GM12873 (cell line): ENCODE data around the gene PLEKHA1.

Source experiments
- TF ChIP-seq, protein P1 (sequence below): IDR thresholded peaks from 2 replicates; pipeline ENCODE4 v1.5.1; 2012; ENCODE audit warnings: low read depth, mild to moderate bottlenecking, moderate library complexity, low read length, control low read depth; ENCODE audit not compliant: insufficient read depth; ENCODE audit errors: missing control alignments

The PLEKHA1 gene

DNA sequence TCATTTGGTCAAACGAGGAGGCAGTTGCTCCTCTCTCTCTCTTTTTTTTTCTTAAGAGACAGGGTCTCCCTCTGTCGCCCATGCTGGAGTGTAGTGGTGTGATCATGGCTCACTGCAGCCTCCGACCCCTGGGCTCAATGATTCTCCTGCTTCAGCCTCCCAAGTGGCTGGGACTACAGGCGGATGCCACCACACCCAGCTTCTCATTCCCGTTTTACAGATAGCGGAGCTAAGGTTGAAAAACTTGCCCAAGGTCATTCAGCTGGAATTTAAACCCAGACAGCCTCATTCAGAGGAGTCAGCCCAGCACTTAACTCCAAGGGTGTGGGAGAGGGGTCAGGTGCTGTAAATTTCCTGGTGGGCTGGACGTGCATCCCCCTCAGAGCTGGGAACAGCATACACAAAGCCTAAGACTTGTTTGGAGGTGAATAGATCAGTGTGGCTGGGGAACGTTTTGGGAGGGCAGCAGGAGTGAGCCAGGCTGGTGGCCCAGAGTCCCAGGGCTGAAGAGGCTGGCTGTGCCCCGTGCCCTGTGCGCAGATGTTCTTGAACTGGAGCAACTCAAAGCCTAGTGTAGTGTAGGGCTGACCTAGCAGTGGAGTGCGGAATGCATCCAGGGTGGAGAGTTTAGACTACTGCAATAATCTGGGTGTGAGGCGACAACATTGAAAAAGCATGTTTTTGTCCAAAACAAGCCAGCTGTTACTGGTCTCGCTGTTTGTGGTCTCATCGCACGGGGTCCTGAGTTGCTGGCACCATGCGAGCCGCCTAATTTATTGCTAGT, 89.2 kb downstream of the PLEKHA1 start:
- TF ChIP-seq, protein P1, sequence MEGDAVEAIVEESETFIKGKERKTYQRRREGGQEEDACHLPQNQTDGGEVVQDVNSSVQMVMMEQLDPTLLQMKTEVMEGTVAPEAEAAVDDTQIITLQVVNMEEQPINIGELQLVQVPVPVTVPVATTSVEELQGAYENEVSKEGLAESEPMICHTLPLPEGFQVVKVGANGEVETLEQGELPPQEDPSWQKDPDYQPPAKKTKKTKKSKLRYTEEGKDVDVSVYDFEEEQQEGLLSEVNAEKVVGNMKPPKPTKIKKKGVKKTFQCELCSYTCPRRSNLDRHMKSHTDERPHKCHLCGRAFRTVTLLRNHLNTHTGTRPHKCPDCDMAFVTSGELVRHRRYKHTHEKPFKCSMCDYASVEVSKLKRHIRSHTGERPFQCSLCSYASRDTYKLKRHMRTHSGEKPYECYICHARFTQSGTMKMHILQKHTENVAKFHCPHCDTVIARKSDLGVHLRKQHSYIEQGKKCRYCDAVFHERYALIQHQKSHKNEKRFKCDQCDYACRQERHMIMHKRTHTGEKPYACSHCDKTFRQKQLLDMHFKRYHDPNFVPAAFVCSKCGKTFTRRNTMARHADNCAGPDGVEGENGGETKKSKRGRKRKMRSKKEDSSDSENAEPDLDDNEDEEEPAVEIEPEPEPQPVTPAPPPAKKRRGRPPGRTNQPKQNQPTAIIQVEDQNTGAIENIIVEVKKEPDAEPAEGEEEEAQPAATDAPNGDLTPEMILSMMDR: no peak

DNA sequence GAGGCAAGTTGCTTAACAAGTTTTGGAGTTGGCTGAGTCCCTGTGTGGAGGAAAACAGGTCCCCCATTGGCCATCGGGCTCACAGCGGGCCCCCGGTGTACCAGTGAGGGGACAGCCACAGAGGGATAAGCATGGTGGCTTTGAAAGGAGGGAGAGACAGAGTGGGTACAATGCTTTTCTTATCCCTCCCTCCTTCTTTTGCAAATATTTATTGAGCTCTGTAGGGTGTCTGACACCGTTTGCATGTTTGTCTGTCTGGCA, 89.7 kb downstream of the PLEKHA1 start:
- TF ChIP-seq, protein P1: no peak

DNA sequence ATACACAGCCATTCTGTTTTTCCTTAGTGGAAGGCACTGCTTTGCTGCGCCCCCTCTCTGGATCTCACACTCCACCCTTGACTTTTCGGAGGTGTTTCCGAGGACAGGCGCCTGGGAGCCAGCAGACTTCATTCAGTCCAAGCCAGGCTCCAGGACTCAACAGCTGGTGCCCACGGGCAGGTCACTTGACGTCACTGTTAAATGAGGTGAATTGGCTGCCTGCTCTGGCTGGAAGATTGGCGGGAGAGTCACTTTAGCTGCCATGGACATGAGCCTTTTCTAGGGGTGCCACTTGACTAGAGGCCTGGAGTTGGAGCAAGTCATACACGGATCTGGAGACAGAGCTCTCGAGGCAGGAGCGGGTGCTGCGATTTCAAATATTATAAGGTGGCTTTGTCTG, 90.1 kb downstream of the PLEKHA1 start:
- TF ChIP-seq, protein P1: no peak

DNA sequence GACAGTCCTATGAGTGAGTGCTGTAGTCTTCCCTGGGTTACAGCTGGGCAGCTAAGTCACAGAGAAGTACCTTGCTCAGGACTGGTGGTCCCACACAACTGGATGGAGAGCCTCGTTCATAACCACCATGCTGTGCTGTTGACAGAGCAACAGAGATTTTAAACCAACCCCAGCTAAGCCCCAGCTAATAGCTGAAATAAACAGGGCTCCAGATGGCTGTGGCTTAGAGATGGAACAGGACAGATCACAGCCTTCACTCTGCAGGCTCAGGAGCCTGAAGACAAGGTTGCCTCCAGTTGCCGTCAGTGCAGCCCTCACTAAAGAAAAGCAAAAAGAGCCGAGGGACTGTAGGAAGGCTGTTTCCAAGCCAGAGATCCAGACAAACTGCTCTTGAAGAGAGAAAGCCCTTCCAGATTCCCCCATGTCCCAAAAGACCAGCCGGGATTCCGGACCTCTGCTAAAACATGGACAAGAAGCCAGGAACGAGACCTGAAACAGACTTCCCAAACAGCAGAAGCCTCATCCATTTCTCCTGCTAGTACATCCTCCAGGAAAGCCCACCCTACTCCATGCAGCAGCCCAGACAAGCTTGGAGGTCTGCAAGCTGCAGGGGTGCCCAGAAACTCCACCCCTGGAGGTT, 91.0 kb downstream of the PLEKHA1 start:
- TF ChIP-seq, protein P1: no peak

DNA sequence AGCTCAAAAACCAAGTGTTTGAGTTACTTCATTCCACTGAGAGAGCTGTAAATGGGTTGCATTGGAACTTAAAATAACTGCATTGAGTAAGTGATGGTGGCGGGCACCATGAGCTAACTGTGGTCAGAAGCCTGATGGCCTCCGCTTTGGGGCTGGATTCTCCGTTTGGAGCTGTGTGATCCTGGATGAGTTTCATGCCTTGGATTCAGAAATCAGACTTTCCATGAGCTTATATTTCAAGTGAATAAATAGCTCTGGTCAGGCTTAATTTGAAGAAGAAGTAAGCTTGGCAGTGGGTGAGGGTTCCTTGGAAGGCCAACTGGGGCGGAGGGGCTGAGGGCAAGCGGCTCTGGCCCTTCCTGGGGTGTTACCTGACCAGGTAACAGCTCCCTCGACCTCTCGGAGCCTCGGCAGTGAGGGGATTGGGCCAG, 92.5 kb downstream of the PLEKHA1 start:
- TF ChIP-seq, protein P1: no peak

DNA sequence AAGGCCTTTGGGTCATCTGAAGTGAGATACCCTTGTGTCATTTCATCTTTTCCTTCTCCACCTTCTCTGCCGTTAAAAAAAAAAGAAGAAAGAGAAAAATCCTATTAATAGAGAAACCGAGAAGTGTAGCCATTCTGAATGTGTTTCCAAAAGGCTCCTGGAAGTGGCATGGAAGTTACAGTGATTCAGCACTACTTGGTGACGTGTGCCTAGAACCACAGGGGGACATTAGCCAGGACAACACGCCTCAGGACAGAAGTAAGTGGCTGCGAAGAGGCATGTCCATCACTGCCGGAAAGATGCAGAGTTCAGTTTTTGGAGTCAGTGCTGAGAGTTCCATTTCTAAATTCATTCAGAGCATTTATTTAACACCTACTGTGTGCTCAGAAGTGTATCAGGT, 93.2 kb downstream of the PLEKHA1 start:
- TF ChIP-seq, protein P1: no peak

DNA sequence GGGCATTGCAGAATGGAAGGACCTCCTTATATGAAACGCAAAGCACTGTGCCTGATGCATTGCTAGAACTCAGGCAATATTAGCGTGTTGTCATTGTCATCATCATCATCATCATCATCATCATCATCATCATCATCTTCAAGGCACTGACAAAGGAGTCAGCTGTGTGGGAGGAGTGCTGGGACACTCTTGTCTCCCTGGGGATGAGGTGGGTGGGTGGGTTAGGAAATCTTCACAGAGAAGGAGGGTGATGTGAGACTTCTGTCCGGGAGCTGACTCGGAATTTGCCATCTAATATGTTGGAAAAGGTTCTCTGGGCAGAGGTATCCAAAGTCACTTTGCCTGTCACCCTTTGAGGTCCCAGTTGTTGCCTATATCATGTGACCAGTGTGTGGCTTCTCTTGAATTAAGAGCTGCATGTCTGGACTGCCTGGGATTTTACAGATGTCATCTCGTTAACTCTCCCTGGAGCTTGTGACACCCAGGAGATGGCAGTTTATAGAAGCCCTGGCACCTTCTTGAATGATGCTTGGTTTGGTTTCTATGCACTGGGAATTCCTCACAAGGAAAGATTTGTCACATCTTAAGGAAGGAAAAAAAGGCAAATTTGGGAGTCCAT, 93.9 kb downstream of the PLEKHA1 start:
- TF ChIP-seq, protein P1: no peak
